Measurements from ENCODE around the gene DESI2. TPM values are rescaled to one million over a fixed set of nuclear protein-coding genes. Genes with fewer than 3 reads are reported as not detected.

Gene DESI2
- total and polyA plus RNA-seq, 2 of the 8 experiments (the other 6 are each of a cell fraction or from before 2014, with no cell fraction given): 54.0 to 110 TPM

DNA sequence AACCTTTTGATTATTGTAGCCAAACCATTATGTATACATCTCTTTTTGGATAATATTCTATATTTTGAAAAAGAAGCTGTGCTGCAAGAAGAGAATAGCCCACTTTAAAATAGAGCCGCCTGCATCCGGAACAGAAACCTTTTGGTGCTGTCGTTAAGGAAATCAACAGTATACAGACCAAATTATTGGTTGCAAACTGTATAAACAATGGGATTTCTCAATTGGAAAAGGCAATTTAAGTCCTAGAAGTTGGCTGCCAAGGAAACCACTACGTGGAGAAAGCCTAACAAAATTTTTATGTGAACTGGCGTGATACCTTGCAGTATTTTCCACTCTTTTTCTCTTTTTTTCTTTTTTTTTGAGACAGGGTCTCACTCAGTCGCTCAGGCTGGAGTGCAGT lies 25.8 kb downstream of the DESI2 start:
- Histone ChIP-seq H3K14ac (ENCODE audit: insufficient read length) (no peak overlapping the region), H3K56ac (replicated peaks; ENCODE audit: insufficient read length, low read depth, low read length) (no peak overlapping the region), H3K79me1 (ENCODE audit: low read depth, low read length) (peaks cover 3% of the 10 kb centered on the region; the same call in 1 of the 2 replicates), H3K4me3 (ENCODE audit: extremely low read depth in 1 of 4, insufficient read depth in 2 of 4, low read depth in 3 of 4, low read length in 4 of 4) (no peak overlapping the region), H3K23ac (ENCODE audit: insufficient read length) (no peak overlapping the region), H2BK20ac (ENCODE audit: low read length) (no peak overlapping the region), H2BK15ac (ENCODE audit: low read length) (no peak overlapping the region), H3K27ac (ENCODE audit: low read depth, low read length) (no peak overlapping the region), H3K9me3 (ENCODE audit: insufficient read depth in 2 of 2, low read depth in 1 of 2, low read length in 1 of 2) (no peaks in the 10 kb centered on the region), H3K36me3 (ENCODE audit: control insufficient read depth in 2 of 4, insufficient read depth in 4 of 4, low read length in 3 of 4) (peaks cover 0 to 6% (median 0%) of the 10 kb centered on the region in 4 experiments; a peak in 2 of 8 replicates), H3K79me2 (ENCODE audit: control insufficient read depth in 1 of 2, insufficient read depth in 2 of 2, low read length in 2 of 2) (peaks cover 3 to 93% of the 10 kb centered on the region in 2 experiments; a peak in 3 of 4 replicates), H3K27me3 (replicated peaks in 1 of 4; ENCODE audit: control insufficient read depth in 3 of 4, extremely low read depth in 1 of 4, insufficient read depth in 3 of 4, low read length in 3 of 4) (no peaks in the 10 kb centered on the region), H3K4me2 (ENCODE audit: insufficient read depth in 1 of 2, low read depth in 2 of 2, low read length in 2 of 2) (no peak overlapping the region), H3K23me2 (ENCODE audit: low read depth, low read length) (no peaks in the 10 kb centered on the region), H4K5ac (ENCODE audit: insufficient read length, low read depth, low read length) (no peak overlapping the region), H2BK5ac (ENCODE audit: low read depth, low read length) (no peak overlapping the region), H3K4ac (replicated peaks; ENCODE audit: insufficient read length, low read depth, low read length) (no peak overlapping the region), H2AK5ac (ENCODE audit: low read depth, low read length) (no peak overlapping the region), H3K9ac (replicated peaks in 1 of 4; ENCODE audit: extremely low read depth in 1 of 4, low read depth in 3 of 4, low read length in 3 of 4) (no peak overlapping the region), H3K18ac (ENCODE audit: extremely low read depth, low read length) (no peak overlapping the region), H2BK120ac (replicated peaks; ENCODE audit: low read depth, low read length) (no peak overlapping the region), H2BK12ac (ENCODE audit: low read depth, low read length) (no peak overlapping the region), H4K8ac (ENCODE audit: extremely low read depth, insufficient read depth, low read length) (no peak overlapping the region), H4K20me1 (replicated peaks in 1 of 2; ENCODE audit: control insufficient read depth in 1 of 2, insufficient read depth in 2 of 2, low read length in 2 of 2) (peaks cover 0 to 2% of the 10 kb centered on the region in 2 experiments), H3K4me1 (replicated peaks in 1 of 4; ENCODE audit: control insufficient read depth in 3 of 4, insufficient read depth in 4 of 4, low read length in 3 of 4) (no peaks in the 10 kb centered on the region), H2AFZ (ENCODE audit: low read length) (no peak overlapping the region), H4K91ac (replicated peaks; ENCODE audit: insufficient read length, low read length) (no peak overlapping the region)
- CTCF ChIA-PET (ENCODE audit: partially characterized antibody): no interaction called here
- TF ChIP-seq CBX8 (IDR thresholded peaks at IDR 0.05; ENCODE audit: borderline replicate concordance, low read depth, low read length) (no peak), TAF1 (IDR thresholded peaks at IDR 0.05; ENCODE audit: low read depth, low read length) (no peak), ZNF274 (IDR thresholded peaks at IDR 0.05; ENCODE audit: borderline replicate concordance, extremely low read depth, low read length) (no peak), EGR1 (IDR thresholded peaks at IDR 0.05; ENCODE audit: borderline replicate concordance, low read depth, low read length) (no peak), SP4 (IDR thresholded peaks at IDR 0.05; ENCODE audit: low read length) (no peak), E2F6 (IDR thresholded peaks at IDR 0.05) (no peak), MAFK (IDR thresholded peaks at IDR 0.05; ENCODE audit: low read depth, low read length) (no peak), BACH1 (IDR thresholded peaks at IDR 0.05; ENCODE audit: low read length) (no peak)
- FAIRE-seq (no peak), DNase-seq (ENCODE audit: low read depth in 1 of 2, low spot score in 2 of 2) (no peak)
- 80% methylated on average over 6 of the region's 6 CpGs; no CpG with 5 or more reads in 1 of the 2 experiments for WGBS, 2 experiments (ENCODE audit: extremely low coverage in 1 of 2, insufficient coverage in 1 of 2, insufficient read length in 1 of 2, insufficient replicate concordance in 2 of 2, low coverage in 1 of 2, low lambda C conversion rate in 2 of 2, missing lambda C conversion rate in 1 of 2)
- POLR2A ChIA-PET (ENCODE audit: partially characterized antibody): no interaction called here

Data from H1 (cell line).